Panc1 (cell line): Measurements from ENCODE around the gene CELF2.

Experiments used
- CTCF ChIP-seq: fragments of 450-650 bp; IDR thresholded peaks from 2 replicates; pipeline ENCODE4 v1.5.1; 2017; ENCODE audit warnings: mild to moderate bottlenecking
- POLR2AphosphoS5 ChIP-seq: IDR thresholded peaks from 2 replicates; pipeline ENCODE4 v1.6.1; 2012; ENCODE audit warnings: mild to moderate bottlenecking, low read depth, low read length, moderate library complexity
- REST ChIP-seq, 2 experiments: IDR thresholded peaks; 2 replicates each; pipeline ENCODE4 v1.6.1; 2011 to 2012; ENCODE audit warnings: low read depth in 2 of 2, control low read depth in 1 of 2, low read length in 1 of 2, mild to moderate bottlenecking in 1 of 2, moderate library complexity in 1 of 2; ENCODE audit not compliant: insufficient read depth in 1 of 2

GRCh38 chr10:11326241-11326640 lies 308.6 kb downstream of the CELF2 start:
- TF ChIP-seq CTCF: no peak
- no peak for TF ChIP-seq REST (IDR thresholded peaks at IDR 0.05; ENCODE audit: insufficient read depth in 1 of 2, low read depth in 2 of 2, low read length in 1 of 2)
- no peak for TF ChIP-seq POLR2AphosphoS5
